G401 (cell line): ENCODE data around the gene LDLR. TPM values are rescaled to one million over a fixed set of nuclear protein-coding genes. Genes with fewer than 3 reads are reported as not detected.

ENCODE experiments used
- total RNA-seq: library from RNA; depleted of rRNA; stranded (reverse); fragments of >200 nt; shearing (Covaris generic); gene quantifications from 2 replicates; pipeline ENCODE4 v1.2.3, GENCODE V29; 2014; rRNA removed

Gene LDLR
- total RNA-seq, 1 experiment from 2014 or later = 38.2 TPM

Other genes starting within 250 kb of the LDLR start
- gene C19orf38, start 241.0 kb upstream of the LDLR start, total RNA-seq = not detected in 2 replicates
- gene CARM1, start 217.9 kb upstream of the LDLR start, total RNA-seq = 41.8 and 54.2 TPM in 2 replicates
- gene YIPF2, start 160.8 kb upstream of the LDLR start, total RNA-seq = 42.5 and 71.1 TPM in 2 replicates
- gene TIMM29, start 160.7 kb upstream of the LDLR start, total RNA-seq = 58.4 and 70.7 TPM in 2 replicates
- gene SMARCA4, start 128.4 kb upstream of the LDLR start, total RNA-seq = 214 and 281 TPM in 2 replicates
- gene SPC24, start 66.3 kb downstream of the LDLR start, total RNA-seq = 74.0 and 74.7 TPM in 2 replicates
- 122 and 129 TPM in 2 replicates for gene KANK2, start 108.1 kb downstream of the LDLR start, total RNA-seq
- not detected in 2 replicates for gene ANGPTL8, start 150.2 kb downstream of the LDLR start, total RNA-seq
- 12.2 and 23.6 TPM in 2 replicates for gene DOCK6, start 173.1 kb downstream of the LDLR start, total RNA-seq
- gene TSPAN16, start 206.7 kb downstream of the LDLR start, total RNA-seq = not detected in 2 replicates